CD8-positive, alpha-beta memory T cell (primary cell): ENCODE measurements around the gene ATP11A. TPM values are rescaled to one million over a fixed set of nuclear protein-coding genes. Genes with fewer than 3 reads are reported as not detected.
A peak's percentile ranks its signal among the peaks of the same experiment; 100 is the strongest.

Source experiments
- CTCF ChIA-PET: fragments of 350-600 bp; sonication (Branson Sonifier 250); formaldehyde crosslinking; loops from one replicate; lab custom pipeline; 2021; ENCODE audit warnings: antibody characterized with exemption; lab: Charles Lee
- POLR2A ChIA-PET: fragments of 350-600 bp; sonication (Branson Sonifier 250); formaldehyde crosslinking; loops from one replicate; lab custom pipeline; 2021; ENCODE audit warnings: antibody characterized with exemption; lab: Charles Lee
- DNase-seq, 5 donors: peaks; one replicate each; pipeline versions ENCODE4 v3.0.0 to v3.0.0-alpha.2; 2020 to 2022; ENCODE audit warnings: mixed read lengths in 1 of 5
- H3K27ac ChIP-seq: one replicate; pipeline ENCODE4 v1.7.0; 2013; ENCODE audit warnings: low read depth, mild to moderate bottlenecking, low read length, moderate library complexity
- H3K27me3 ChIP-seq: 2 replicates; pipeline ENCODE4 v1.7.0; 2013; ENCODE audit warnings: low read length, mild to moderate bottlenecking; ENCODE audit not compliant: insufficient read depth, poor library complexity, severe bottlenecking
- H3K36me3 ChIP-seq: 2 replicates; pipeline ENCODE4 v1.7.0; 2013; ENCODE audit warnings: mild to moderate bottlenecking, low read length, moderate library complexity; ENCODE audit not compliant: insufficient read depth
- H3K4me1 ChIP-seq: 2 replicates; pipeline ENCODE4 v1.7.0; 2013; ENCODE audit warnings: mild to moderate bottlenecking, low read length, moderate library complexity; ENCODE audit not compliant: insufficient read depth
- H3K4me3 ChIP-seq: 2 replicates; pipeline ENCODE4 v1.7.0; 2013; ENCODE audit warnings: mild to moderate bottlenecking, low read length
- H3K9me3 ChIP-seq: 2 replicates; pipeline ENCODE4 v1.7.0; 2013; ENCODE audit warnings: mild to moderate bottlenecking, low read length
- H3K27ac Mint-ChIP-seq, 8 donors: one replicate each; pipeline ENCODE4 v1.8.0; 2020 to 2021; ENCODE audit warnings: mixed read lengths in 8 of 8, mild to moderate bottlenecking in 6 of 8, inconsistent platforms in 3 of 8, moderate library complexity in 3 of 8
- H3K27me3 Mint-ChIP-seq, 2 donors: one replicate each; pipeline ENCODE4 v1.8.0; 2020 to 2021; ENCODE audit warnings: mixed read lengths in 2 of 2, mild to moderate bottlenecking in 1 of 2, moderate library complexity in 1 of 2
- H3K36me3 Mint-ChIP-seq, 3 donors: one replicate each; pipeline ENCODE4 v1.8.0; 2020 to 2021; ENCODE audit warnings: mixed read lengths in 3 of 3, inconsistent platforms in 1 of 3, mild to moderate bottlenecking in 1 of 3
- H3K4me1 Mint-ChIP-seq, 3 donors: one replicate each; pipeline ENCODE4 v1.8.0; 2020 to 2021; ENCODE audit warnings: mixed read lengths in 3 of 3, inconsistent platforms in 1 of 3, mild to moderate bottlenecking in 1 of 3
- H3K4me3 Mint-ChIP-seq, 7 donors: one replicate each; pipeline ENCODE4 v1.8.0; 2020 to 2021; ENCODE audit warnings: mixed read lengths in 7 of 7, mild to moderate bottlenecking in 6 of 7, moderate library complexity in 4 of 7, inconsistent platforms in 2 of 7
- H3K9me3 Mint-ChIP-seq, 5 donors: one replicate each; pipeline ENCODE4 v1.8.0; 2020 to 2022; ENCODE audit warnings: mixed read lengths in 5 of 5, mild to moderate bottlenecking in 3 of 5, moderate library complexity in 2 of 5, inconsistent platforms in 1 of 5
- polyA plus RNA-seq: library from polyadenylated mRNA; unstranded; fragments of 300-500 nt; fragmentation: Illumina TruSeq; gene quantifications from one replicate; pipeline ENCODE4 v1.2.3, GENCODE V29; 2021
- total RNA-seq, 2 experiments: library from RNA; stranded (reverse); gene quantifications; one replicate each; pipeline ENCODE4 v1.2.3, GENCODE V29; 2021

The ATP11A gene
- total and polyA plus RNA-seq, 3 experiments from 2014 or later, result 4.5 to 34.6 (median 34.0) TPM

GRCh38 chr13:112764864-112765561, 75.2 kb downstream of the ATP11A start:
- CTCF ChIA-PET, result no interaction called here
- no peaks in the 10 kb centered on the region for H3K27me3 Mint-ChIP-seq

GRCh38 chr13:112765731-112766130, 75.9 kb downstream of the ATP11A start:
- Mint-ChIP-seq H3K9me3 (peaks cover 0 to 4% (median 2%) of the 10 kb centered on the region in 5 donors), H3K4me1 (peaks cover 33 to 38% (median 35%) of the 10 kb centered on the region in 3 donors)

More at GRCh38 chr13:112764864-112765561, 75.2 kb downstream of the ATP11A start:
- Histone ChIP-seq H3K27ac (no peak overlapping the region), H3K9me3 (no peaks in the 10 kb centered on the region), H3K27me3 (no peaks in the 10 kb centered on the region), H3K36me3 (no peaks in the 10 kb centered on the region), H3K4me3 (no peak overlapping the region), H3K4me1 (peaks cover 27% of the 10 kb centered on the region)
- POLR2A ChIA-PET, result no interaction called here
- Mint-ChIP-seq H3K4me3 (no peak overlapping the region), H3K4me1 (peaks cover 31 to 38% (median 33%) of the 10 kb centered on the region in 3 donors), H3K36me3 (peaks cover 0 to 4% (median 2%) of the 10 kb centered on the region in 3 donors), H3K27ac (peak overlapping the region in 1 of 8 donors; percentile 48), H3K9me3 (peaks cover 0 to 4% (median 2%) of the 10 kb centered on the region in 5 donors)
- DNase-seq, result no peak

GRCh38 chr13:112766336-112766735, 76.5 kb downstream of the ATP11A start:
- no peaks in the 10 kb centered on the region for H3K9me3 ChIP-seq
- H3K27ac Mint-ChIP-seq, result peak overlapping the region in 7 of 8 donors; percentile 2 to 84 (median 38)
- POLR2A ChIA-PET, result no interaction called here

More at GRCh38 chr13:112765731-112766130, 75.9 kb downstream of the ATP11A start:
- Mint-ChIP-seq H3K36me3 (peaks cover 0 to 4% (median 2%) of the 10 kb centered on the region in 3 donors), H3K4me3 (peak overlapping the region in 1 of 7 donors; percentile 31), H3K27ac (peak overlapping the region in 6 of 8 donors; percentile 2 to 84 (median 44)), H3K27me3 (no peaks in the 10 kb centered on the region)
- Histone ChIP-seq H3K4me3 (no peak overlapping the region), H3K9me3 (no peaks in the 10 kb centered on the region), H3K27ac (no peak overlapping the region), H3K27me3 (no peaks in the 10 kb centered on the region), H3K36me3 (no peaks in the 10 kb centered on the region), H3K4me1 (peaks cover 27% of the 10 kb centered on the region)
- POLR2A ChIA-PET, result no interaction called here
- no peak for DNase-seq
- CTCF ChIA-PET, result no interaction called here

GRCh38 chr13:112767506-112768471, 78.0 kb downstream of the ATP11A start:
- Histone ChIP-seq H3K36me3 (no peaks in the 10 kb centered on the region), H3K9me3 (no peaks in the 10 kb centered on the region), H3K27me3 (no peaks in the 10 kb centered on the region), H3K27ac (no peak overlapping the region), H3K4me1 (peaks cover 27% of the 10 kb centered on the region), H3K4me3 (no peak overlapping the region)
- CTCF ChIA-PET, result no interaction called here
- peaks cover 0 to 4% (median 2%) of the 10 kb centered on the region in 5 donors for H3K9me3 Mint-ChIP-seq
- POLR2A ChIA-PET, result no interaction called here
- H3K36me3 Mint-ChIP-seq, result peaks cover 0 to 4% (median 2%) of the 10 kb centered on the region in 3 donors
- peak overlapping the region in 6 of 7 donors; percentile 66 to 87 (median 76) for H3K4me3 Mint-ChIP-seq
- H3K27ac Mint-ChIP-seq, result peak overlapping the region; percentile 43 to 93 (median 86)
- H3K27me3 Mint-ChIP-seq, result no peaks in the 10 kb centered on the region
- peaks cover 31 to 38% (median 35%) of the 10 kb centered on the region in 3 donors for H3K4me1 Mint-ChIP-seq
- DNase-seq, result no peak

More at GRCh38 chr13:112766336-112766735, 76.5 kb downstream of the ATP11A start:
- H3K4me3 Mint-ChIP-seq, result peak overlapping the region in 1 of 7 donors; percentile 1
- Histone ChIP-seq H3K4me3 (no peak overlapping the region), H3K27ac (no peak overlapping the region), H3K27me3 (no peaks in the 10 kb centered on the region), H3K4me1 (peaks cover 27% of the 10 kb centered on the region), H3K36me3 (no peaks in the 10 kb centered on the region)
- no peaks in the 10 kb centered on the region for H3K27me3 Mint-ChIP-seq
- H3K4me1 Mint-ChIP-seq, result peaks cover 33 to 38% (median 35%) of the 10 kb centered on the region in 3 donors
- H3K9me3 Mint-ChIP-seq, result peaks cover 0 to 4% (median 2%) of the 10 kb centered on the region in 5 donors
- H3K36me3 Mint-ChIP-seq, result peaks cover 0 to 4% (median 2%) of the 10 kb centered on the region in 3 donors
- DNase-seq, result no peak
- CTCF ChIA-PET, result no interaction called here

- peak; percentile 5 to 80 (median 43) for DNase-seq
- Mint-ChIP-seq H3K9me3 (peaks cover 0 to 4% (median 2%) of the 10 kb centered on the region in 5 donors), H3K27ac (peak overlapping the region in 7 of 8 donors; percentile 64 to 93 (median 89)), H3K36me3 (peaks cover 0 to 4% (median 3%) of the 10 kb centered on the region in 3 donors), H3K27me3 (no peaks in the 10 kb centered on the region), H3K4me3 (peak overlapping the region; percentile 24 to 87 (median 72)), H3K4me1 (peaks cover 31 to 38% (median 35%) of the 10 kb centered on the region in 3 donors)
- Histone ChIP-seq H3K4me3 (no peak overlapping the region), H3K4me1 (peaks cover 27% of the 10 kb centered on the region), H3K27ac (no peak overlapping the region), H3K36me3 (no peaks in the 10 kb centered on the region), H3K9me3 (no peaks in the 10 kb centered on the region), H3K27me3 (no peaks in the 10 kb centered on the region)
- CTCF ChIA-PET, result no interaction called here
- POLR2A ChIA-PET, result no interaction called here
Observed at GRCh38 chr13:112768795-112769481, 79.1 kb downstream of the ATP11A start.

GRCh38 chr13:112769615-112770014, 79.8 kb downstream of the ATP11A start:
- CTCF ChIA-PET, result no interaction called here
- Histone ChIP-seq H3K4me1 (peaks cover 27% of the 10 kb centered on the region), H3K27me3 (no peaks in the 10 kb centered on the region), H3K36me3 (no peaks in the 10 kb centered on the region), H3K9me3 (no peaks in the 10 kb centered on the region), H3K27ac (no peak overlapping the region), H3K4me3 (no peak overlapping the region)
- peaks cover 31 to 38% (median 35%) of the 10 kb centered on the region in 3 donors for H3K4me1 Mint-ChIP-seq
- DNase-seq, result no peak
- H3K4me3 Mint-ChIP-seq, result peak overlapping the region in 5 of 7 donors; percentile 66 to 87 (median 72)
- peaks cover under 1 to 4% (median 3%) of the 10 kb centered on the region in 3 donors for H3K36me3 Mint-ChIP-seq
- no peaks in the 10 kb centered on the region for H3K27me3 Mint-ChIP-seq
- peak overlapping the region in 3 of 8 donors; percentile 47 to 85 (median 58) for H3K27ac Mint-ChIP-seq
- H3K9me3 Mint-ChIP-seq, result peaks cover 0 to 4% (median 2%) of the 10 kb centered on the region in 5 donors
- POLR2A ChIA-PET, result no interaction called here

- no peak overlapping the region for H3K4me3 ChIP-seq
- peaks cover 0 to 4% (median 2%) of the 10 kb centered on the region in 5 donors for H3K9me3 Mint-ChIP-seq
- peaks cover 31 to 37% (median 35%) of the 10 kb centered on the region in 3 donors for H3K4me1 Mint-ChIP-seq
Observed at GRCh38 chr13:112770504-112770903, 80.7 kb downstream of the ATP11A start.

More at GRCh38 chr13:112770504-112770903, 80.7 kb downstream of the ATP11A start:
- peaks cover 2 to 4% (median 3%) of the 10 kb centered on the region in 3 donors for H3K36me3 Mint-ChIP-seq
- no peaks in the 10 kb centered on the region for H3K27me3 Mint-ChIP-seq
- POLR2A ChIA-PET, result no interaction called here
- H3K9me3 ChIP-seq, result no peaks in the 10 kb centered on the region
- CTCF ChIA-PET, result no interaction called here
- no peaks in the 10 kb centered on the region for H3K36me3 ChIP-seq
- peaks cover 27% of the 10 kb centered on the region for H3K4me1 ChIP-seq
- H3K4me3 Mint-ChIP-seq, result no peak overlapping the region
- H3K27me3 ChIP-seq, result no peaks in the 10 kb centered on the region
- H3K27ac ChIP-seq, result no peak overlapping the region
- peak overlapping the region in 1 of 8 donors; percentile 60 for H3K27ac Mint-ChIP-seq
- no peak for DNase-seq
